K562 (cell line): ENCODE results near the gene SRSF6. TPM values are rescaled to one million over a fixed set of nuclear protein-coding genes. Genes with fewer than 3 reads are reported as not detected.

Experiments
- HDAC3 ChIP-seq: fragments of 450-650 bp; IDR thresholded peaks from 2 replicates; pipeline ENCODE4 v1.6.1; 2018; ENCODE audit warnings: borderline replicate concordance, mild to moderate bottlenecking, moderate library complexity; ENCODE audit not compliant: partially characterized antibody
- HNRNPL ChIP-seq: fragments of 200-400 bp; formaldehyde crosslinking; IDR thresholded peaks from 2 replicates; pipeline ENCODE4 v1.6.1; 2017; ENCODE audit warnings: low read depth, mild to moderate bottlenecking, low read length
- JUN ChIP-seq, 2 experiments: sonication (generic) in 1 of 2; formaldehyde crosslinking in 1 of 2; IDR thresholded peaks; 2 replicates each; pipeline versions ENCODE4 v1.6.1 to v1.8.0; 2012 to 2022; ENCODE audit warnings: borderline replicate concordance in 2 of 2, mild to moderate bottlenecking in 2 of 2, improper control_type of control experiment in 1 of 2, low read depth in 1 of 2, low read length in 1 of 2, missing genetic modification reagents in 1 of 2
- NR2F6 ChIP-seq: fragments of 450-650 bp; formaldehyde crosslinking; IDR thresholded peaks from 2 replicates; pipeline ENCODE4 v1.4.0; 2020; ENCODE audit warnings: mild to moderate bottlenecking
- NR4A1 ChIP-seq, 2 experiments: fragments of 250-450 bp in 1 of 2; fragments of 450-650 bp in 1 of 2; sonication (Bioruptor Pico) in 1 of 2; IDR thresholded peaks; 2 replicates each; pipeline versions ENCODE4 v1.4.0 to v1.6.1; 2016 to 2020; ENCODE audit warnings: mild to moderate bottlenecking in 2 of 2, missing compliant biosample characterization in 1 of 2, missing genetic modification characterization in 1 of 2, moderate library complexity in 1 of 2
- PRPF4 ChIP-seq: fragments of 200-400 bp; formaldehyde crosslinking; IDR thresholded peaks from one replicate; pipeline ENCODE4 v1.6.1; 2017; ENCODE audit warnings: low read length, low read depth, mild to moderate bottlenecking; ENCODE audit not compliant: insufficient read depth, poor library complexity, severe bottlenecking
- RB1 ChIP-seq: fragments of 450-650 bp; IDR thresholded peaks from 2 replicates; pipeline ENCODE4 v1.6.1; 2017; ENCODE audit warnings: low read depth, mild to moderate bottlenecking
- RFX5 ChIP-seq: IDR thresholded peaks from 2 replicates; pipeline ENCODE4 v1.6.1; 2011; ENCODE audit warnings: low read depth, mild to moderate bottlenecking, improper control_type of control experiment, low read length
- SIN3A ChIP-seq, 2 experiments: fragments of 150-350 bp in 1 of 2; IDR thresholded peaks; 2 replicates each; pipeline ENCODE4 v1.6.1; 2011 to 2016; ENCODE audit warnings: borderline replicate concordance in 2 of 2, low read depth in 2 of 2, low read length in 2 of 2, mild to moderate bottlenecking in 2 of 2, moderate library complexity in 2 of 2; ENCODE audit not compliant: control insufficient read depth in 1 of 2
- TCF7L2 ChIP-seq: fragments of 150-350 bp; IDR thresholded peaks from 2 replicates; pipeline ENCODE4 v1.6.1; 2016; ENCODE audit warnings: low read depth, mild to moderate bottlenecking, low read length, moderate library complexity
- ZBTB11 ChIP-seq, 3 experiments: fragments of 200-800 bp in 1 of 3; fragments of 250-450 bp in 1 of 3; fragments of 450-650 bp in 1 of 3; sonication (Bioruptor Pico) in 1 of 3; sonication (Bioruptor generic) in 1 of 3; formaldehyde crosslinking in 1 of 3; IDR thresholded peaks; 2 replicates each; pipeline versions ENCODE4 v1.6.1 to v1.8.0; 2016 to 2022; ENCODE audit warnings: mild to moderate bottlenecking in 2 of 3, missing genetic modification characterization in 2 of 3, missing compliant biosample characterization in 1 of 3, moderate library complexity in 1 of 3
- polyA plus RNA-seq, 8 experiments: library from polyadenylated mRNA; depleted of rRNA in 4 of 8; stranded (reverse) in 5 of 8; unstranded in 3 of 8; fragments of >200 nt; fragmentation: Nextera tagmentation in 2 of 8; fragmentation: Illumina TruSeq in 1 of 8; extraction: Ambion mirVana in 2 of 8; extraction: Trizol in 1 of 8; gene quantifications; 2 replicates each; pipeline versions ENCODE4 v1.2.1 to v1.2.3, GENCODE V29; 2011 to 2014; ENCODE audit warnings: inconsistent platforms in 1 of 8, missing spikeins in 1 of 8
- total RNA-seq, 7 experiments: library from RNA; depleted of rRNA in 6 of 7; stranded (reverse); fragments of >200 nt in 6 of 7; fragmentation: Illumina TruSeq in 2 of 7; extraction: Trizol in 2 of 7; gene quantifications; 2 replicates each; pipeline versions ENCODE4 v1.2.1 to v1.2.3, GENCODE V29; 2011 to 2021; ENCODE audit warnings: low replicate concordance in 1 of 7
- TF ChIP-seq, protein P1 (sequence below): fragments of 450-650 bp; IDR thresholded peaks from 2 replicates; pipeline ENCODE4 v1.6.1; 2018; ENCODE audit not compliant: partially characterized antibody
- TF ChIP-seq, protein P2 (sequence below): fragments of 450-650 bp; IDR thresholded peaks from 2 replicates; pipeline ENCODE4 v1.6.1; 2017; ENCODE audit warnings: antibody characterized with exemption

SRSF6 gene
- total and polyA plus RNA-seq, 9 of the 15 experiments (the other 6 are each of a cell fraction or from before 2014, with no cell fraction given): 52.4 to 165 (median 117) TPM

- TF ChIP-seq, protein P1, sequence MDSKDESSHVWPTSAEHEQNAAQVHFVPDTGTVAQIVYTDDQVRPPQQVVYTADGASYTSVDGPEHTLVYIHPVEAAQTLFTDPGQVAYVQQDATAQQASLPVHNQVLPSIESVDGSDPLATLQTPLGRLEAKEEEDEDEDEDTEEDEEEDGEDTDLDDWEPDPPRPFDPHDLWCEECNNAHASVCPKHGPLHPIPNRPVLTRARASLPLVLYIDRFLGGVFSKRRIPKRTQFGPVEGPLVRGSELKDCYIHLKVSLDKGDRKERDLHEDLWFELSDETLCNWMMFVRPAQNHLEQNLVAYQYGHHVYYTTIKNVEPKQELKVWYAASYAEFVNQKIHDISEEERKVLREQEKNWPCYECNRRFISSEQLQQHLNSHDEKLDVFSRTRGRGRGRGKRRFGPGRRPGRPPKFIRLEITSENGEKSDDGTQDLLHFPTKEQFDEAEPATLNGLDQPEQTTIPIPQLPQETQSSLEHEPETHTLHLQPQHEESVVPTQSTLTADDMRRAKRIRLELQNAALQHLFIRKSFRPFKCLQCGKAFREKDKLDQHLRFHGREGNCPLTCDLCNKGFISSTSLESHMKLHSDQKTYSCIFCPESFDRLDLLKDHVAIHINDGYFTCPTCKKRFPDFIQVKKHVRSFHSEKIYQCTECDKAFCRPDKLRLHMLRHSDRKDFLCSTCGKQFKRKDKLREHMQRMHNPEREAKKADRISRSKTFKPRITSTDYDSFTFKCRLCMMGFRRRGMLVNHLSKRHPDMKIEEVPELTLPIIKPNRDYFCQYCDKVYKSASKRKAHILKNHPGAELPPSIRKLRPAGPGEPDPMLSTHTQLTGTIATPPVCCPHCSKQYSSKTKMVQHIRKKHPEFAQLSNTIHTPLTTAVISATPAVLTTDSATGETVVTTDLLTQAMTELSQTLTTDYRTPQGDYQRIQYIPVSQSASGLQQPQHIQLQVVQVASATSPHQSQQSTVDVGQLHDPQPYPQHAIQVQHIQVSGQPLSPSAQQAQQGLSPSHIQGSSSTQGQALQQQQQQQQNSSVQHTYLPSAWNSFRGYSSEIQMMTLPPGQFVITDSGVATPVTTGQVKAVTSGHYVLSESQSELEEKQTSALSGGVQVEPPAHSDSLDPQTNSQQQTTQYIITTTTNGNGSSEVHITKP: no peak
- no peak for TF ChIP-seq RFX5
- TF ChIP-seq PRPF4: peak; percentile 100
- no peak for TF ChIP-seq TCF7L2
- TF ChIP-seq, protein P2, sequence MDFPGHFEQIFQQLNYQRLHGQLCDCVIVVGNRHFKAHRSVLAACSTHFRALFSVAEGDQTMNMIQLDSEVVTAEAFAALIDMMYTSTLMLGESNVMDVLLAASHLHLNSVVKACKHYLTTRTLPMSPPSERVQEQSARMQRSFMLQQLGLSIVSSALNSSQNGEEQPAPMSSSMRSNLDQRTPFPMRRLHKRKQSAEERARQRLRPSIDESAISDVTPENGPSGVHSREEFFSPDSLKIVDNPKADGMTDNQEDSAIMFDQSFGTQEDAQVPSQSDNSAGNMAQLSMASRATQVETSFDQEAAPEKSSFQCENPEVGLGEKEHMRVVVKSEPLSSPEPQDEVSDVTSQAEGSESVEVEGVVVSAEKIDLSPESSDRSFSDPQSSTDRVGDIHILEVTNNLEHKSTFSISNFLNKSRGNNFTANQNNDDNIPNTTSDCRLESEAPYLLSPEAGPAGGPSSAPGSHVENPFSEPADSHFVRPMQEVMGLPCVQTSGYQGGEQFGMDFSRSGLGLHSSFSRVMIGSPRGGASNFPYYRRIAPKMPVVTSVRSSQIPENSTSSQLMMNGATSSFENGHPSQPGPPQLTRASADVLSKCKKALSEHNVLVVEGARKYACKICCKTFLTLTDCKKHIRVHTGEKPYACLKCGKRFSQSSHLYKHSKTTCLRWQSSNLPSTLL: no peak
- peak; percentile 77; the same call in 1 of the 2 replicates for TF ChIP-seq RB1
- TF ChIP-seq JUN (IDR thresholded peaks at IDR 0.05; ENCODE audit: borderline replicate concordance, low read depth, low read length): peak; percentile 6; the same call in 1 of the 2 replicates
- TF ChIP-seq JUN (CRISPR knock-in tag; IDR thresholded peaks at IDR 0.05; ENCODE audit: borderline replicate concordance): peak; percentile 94
- peak in 1 of 3 experiments; percentile 91; a peak in 3 of 6 replicates for TF ChIP-seq ZBTB11 (CRISPR knock-in tag; IDR thresholded peaks at IDR 0.05)
- peak in 1 of 2 experiments; percentile 43; a peak in 1 of 4 replicates for TF ChIP-seq SIN3A (IDR thresholded peaks at IDR 0.05; ENCODE audit: borderline replicate concordance in 2 of 2, control insufficient read depth in 1 of 2, low read depth in 2 of 2, low read length in 2 of 2)
- TF ChIP-seq HNRNPL: peak; percentile 98
- peak; percentile 65; the same call in 1 of the 2 replicates for TF ChIP-seq NR2F6 (CRISPR knock-in tag)
- peak; percentile 73; the same call in 1 of the 2 replicates for TF ChIP-seq NR4A1 (CRISPR knock-in tag; IDR thresholded peaks at IDR 0.05)
- TF ChIP-seq NR4A1 (tag; IDR thresholded peaks at IDR 0.05): peak; percentile 93; the same call in 1 of the 2 replicates
- no peak for TF ChIP-seq HDAC3
Measured at GRCh38 chr20:43457640-43458421, at the start of gene SRSF6 (continued).
